ENCODE data around the gene CTIF. TPM values are rescaled to one million over a fixed set of nuclear protein-coding genes. Genes with fewer than 3 reads are reported as not detected.

Gene CTIF
- total RNA-seq, 2 donors from 2014 or later: 30.6 to 61.2 TPM

GRCh38 chr18:48879008-48879431, 340.2 kb downstream of the CTIF start:
- Histone ChIP-seq H3K36me3 (no peaks in the 10 kb centered on the region), H3K27ac (no peak overlapping the region), H3K27me3 (no peaks in the 10 kb centered on the region), H3K9me3 (no peaks in the 10 kb centered on the region), H3K4me3 (no peak overlapping the region), H3K4me1 (peaks cover 0 to 17% of the 10 kb centered on the region in 2 donors)
- DNase-seq (ENCODE audit: low spot score): no peak
- TF ChIP-seq CTCF (IDR thresholded peaks at IDR 0.05): no peak

- H3K4me3 ChIP-seq: no peak overlapping the region
- TF ChIP-seq CTCF (IDR thresholded peaks at IDR 0.05): no peak
- no peak overlapping the region for H3K27ac ChIP-seq
- H3K36me3 ChIP-seq: no peaks in the 10 kb centered on the region
- H3K27me3 ChIP-seq: no peaks in the 10 kb centered on the region
- H3K9me3 ChIP-seq: no peaks in the 10 kb centered on the region
- peaks cover 0 to 4% of the 10 kb centered on the region in 2 donors for H3K4me1 ChIP-seq
- DNase-seq (ENCODE audit: low spot score): no peak
Measured at GRCh38 chr18:48880931-48881330, 342.1 kb downstream of the CTIF start.

GRCh38 chr18:48882379-48882778, 343.5 kb downstream of the CTIF start:
- TF ChIP-seq CTCF (IDR thresholded peaks at IDR 0.05): no peak

GRCh38 chr18:48884306-48884705, 345.5 kb downstream of the CTIF start:
- Histone ChIP-seq H3K27ac (no peak overlapping the region), H3K4me1 (peaks cover 0 to 22% of the 10 kb centered on the region in 2 donors), H3K27me3 (no peaks in the 10 kb centered on the region), H3K9me3 (no peaks in the 10 kb centered on the region), H3K36me3 (no peaks in the 10 kb centered on the region), H3K4me3 (no peak overlapping the region)
- DNase-seq (ENCODE audit: low spot score): no peak
- TF ChIP-seq CTCF (IDR thresholded peaks at IDR 0.05): no peak

More at GRCh38 chr18:48882379-48882778, 343.5 kb downstream of the CTIF start:
- Histone ChIP-seq H3K36me3 (no peaks in the 10 kb centered on the region), H3K4me1 (peaks cover 0 to 3% of the 10 kb centered on the region in 2 donors), H3K27ac (no peak overlapping the region), H3K4me3 (no peak overlapping the region), H3K27me3 (no peaks in the 10 kb centered on the region), H3K9me3 (no peaks in the 10 kb centered on the region)
- DNase-seq (ENCODE audit: low spot score): no peak

- no peak overlapping the region for H3K27ac ChIP-seq
- H3K9me3 ChIP-seq: no peaks in the 10 kb centered on the region
- no peak for TF ChIP-seq CTCF (IDR thresholded peaks at IDR 0.05)
- no peaks in the 10 kb centered on the region for H3K36me3 ChIP-seq
- no peak for DNase-seq (ENCODE audit: low spot score)
- no peak overlapping the region for H3K4me3 ChIP-seq
- H3K4me1 ChIP-seq: peaks cover 0 to 26% of the 10 kb centered on the region in 2 donors
- no peaks in the 10 kb centered on the region for H3K27me3 ChIP-seq
Measured at GRCh38 chr18:48884771-48885170, 345.9 kb downstream of the CTIF start.

- Histone ChIP-seq H3K9me3 (no peaks in the 10 kb centered on the region), H3K27ac (no peak overlapping the region), H3K4me3 (no peak overlapping the region), H3K4me1 (peaks cover 0 to 30% of the 10 kb centered on the region in 2 donors), H3K36me3 (no peaks in the 10 kb centered on the region), H3K27me3 (no peaks in the 10 kb centered on the region)
- no peak for TF ChIP-seq CTCF (IDR thresholded peaks at IDR 0.05)
- DNase-seq (ENCODE audit: low spot score): no peak
Measured at GRCh38 chr18:48885266-48885923, 346.6 kb downstream of the CTIF start.

All from right atrium auricular region (tissue), 2 donors.